ENCODE data around the gene EHMT1.
A peak's percentile ranks its signal among the peaks of the same experiment; 100 is the strongest.

The EHMT1 gene

DNA sequence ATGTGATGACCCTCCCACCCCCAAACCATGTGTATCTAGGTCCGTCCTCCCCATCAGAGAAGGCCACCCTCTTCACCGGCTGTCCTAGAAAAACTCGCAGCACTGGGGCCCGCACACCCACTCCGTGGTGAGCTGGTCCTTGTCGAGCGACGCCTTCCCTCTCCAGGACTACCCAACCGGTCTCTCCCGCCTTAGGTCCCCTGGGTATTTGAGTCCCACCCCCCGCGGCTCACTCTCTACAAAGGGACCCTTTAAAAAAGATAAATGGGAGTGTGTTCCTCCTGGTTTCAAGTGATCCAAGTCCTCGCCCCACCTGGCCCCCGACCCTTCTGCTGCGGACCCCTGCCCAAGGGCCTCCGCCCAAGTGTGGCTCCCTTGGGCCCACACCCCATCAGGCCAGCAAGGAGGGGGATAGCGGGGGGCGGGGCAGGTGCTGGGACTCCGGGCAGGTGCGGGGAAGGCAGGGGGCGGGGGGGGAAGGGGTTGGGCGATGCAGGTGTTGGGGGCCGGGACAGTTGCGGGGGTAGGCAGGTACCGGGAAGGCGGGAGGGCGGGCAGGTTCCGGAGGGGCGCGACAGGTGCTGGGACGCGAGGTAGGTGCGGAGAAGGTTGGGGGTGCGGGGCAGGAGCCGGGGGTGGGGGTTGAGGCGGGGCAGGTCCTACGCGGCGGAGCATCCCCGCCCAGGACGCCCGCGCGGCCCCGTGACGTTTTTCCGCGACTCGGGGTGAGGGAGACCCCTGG is 14.3 kb upstream of the EHMT1 start:
- TF ChIP-seq SUZ12 (IDR thresholded peaks at IDR 0.05; ENCODE audit: extremely low read depth, insufficient read depth, insufficient read length) (no peak), ZNF274 (IDR thresholded peaks at IDR 0.05; ENCODE audit: low read depth, low read length) (no peak), YY1 (IDR thresholded peaks at IDR 0.05; ENCODE audit: insufficient read depth, insufficient read length) (no peak)
- H3K9ac ChIP-seq (ENCODE audit: insufficient read length, low read depth), result no peak overlapping the region
- no peak for DNase-seq (ENCODE audit: low read depth, low spot score)
- H3K4me1 ChIP-seq (ENCODE audit: insufficient read depth, insufficient read length), result peaks cover 27% of the 10 kb centered on the region
- H3K27me3 ChIP-seq (ENCODE audit: insufficient read depth, insufficient read length), result peaks cover 23% of the 10 kb centered on the region
- peaks cover 6% of the 10 kb centered on the region for H3K36me3 ChIP-seq (ENCODE audit: insufficient read depth, insufficient read length, low read length)
- H3K4me3 ChIP-seq (ENCODE audit: insufficient read length, low read depth), result no peak overlapping the region
- no peaks in the 10 kb centered on the region for H3K9me3 ChIP-seq (ENCODE audit: insufficient read depth, low read length)

DNA sequence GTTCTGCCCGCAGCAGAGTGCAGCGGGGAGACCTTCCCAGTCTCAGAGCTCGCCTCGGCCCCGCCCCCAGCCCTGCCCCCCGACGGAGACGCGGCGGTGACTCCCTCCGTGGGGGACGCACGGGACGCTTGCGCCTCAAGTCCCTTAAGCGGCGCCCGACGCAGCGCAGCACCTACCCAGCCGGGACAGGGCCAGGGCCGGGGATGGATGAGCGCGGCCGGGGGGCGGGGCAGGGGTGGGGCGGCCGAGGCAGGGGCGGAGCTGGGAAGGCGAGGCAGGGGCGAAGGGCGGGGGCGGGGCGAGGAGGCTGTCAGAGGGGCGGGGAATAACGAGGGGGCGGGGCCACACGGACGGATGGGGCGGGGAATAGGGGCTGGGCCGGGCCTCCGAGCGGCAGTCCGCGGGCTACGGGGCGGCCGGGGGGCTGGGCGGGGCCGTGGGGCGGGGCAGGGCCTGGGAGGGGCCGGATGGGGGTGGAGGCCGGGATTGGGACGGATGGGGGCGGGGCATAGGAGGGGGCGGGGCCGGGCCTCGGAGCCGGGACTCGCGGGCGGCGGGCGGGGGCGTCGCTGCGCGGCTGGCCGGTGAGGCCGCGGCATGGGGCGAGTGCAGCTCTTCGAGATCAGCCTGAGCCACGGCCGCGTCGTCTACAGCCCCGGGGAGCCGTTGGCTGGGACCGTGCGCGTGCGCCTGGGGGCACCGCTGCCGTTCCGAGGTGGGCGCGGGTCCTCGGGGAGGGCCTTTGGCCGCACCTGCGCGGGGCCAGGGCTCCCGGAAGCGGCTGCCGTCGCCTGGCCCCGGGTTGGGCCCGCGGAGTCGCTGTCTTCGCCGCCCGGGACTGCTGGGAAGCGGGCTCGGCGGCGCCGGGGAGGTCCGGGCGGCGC is 13.4 kb upstream of the EHMT1 start, which contains the start of gene ARRDC1:
Gene ARRDC1, plus strand, starts transcription at position 566 of the 884 bp plus-strand sequence. Its CDS starts 32 bp downstream, at position 598.
- H3K27me3 ChIP-seq (ENCODE audit: insufficient read depth, insufficient read length), result peaks cover 23% of the 10 kb centered on the region
- DNase-seq (ENCODE audit: low read depth, low spot score), result peak; percentile 81
- H3K4me3 ChIP-seq (ENCODE audit: insufficient read length, low read depth), result peak within 1 kb of the TSS; percentile 69
- no peaks in the 10 kb centered on the region for H3K9me3 ChIP-seq (ENCODE audit: insufficient read depth, low read length)
- peak within 1 kb of the TSS; percentile 90 for H3K9ac ChIP-seq (ENCODE audit: insufficient read length, low read depth)
- peaks cover 27% of the 10 kb centered on the region for H3K4me1 ChIP-seq (ENCODE audit: insufficient read depth, insufficient read length)
- TF ChIP-seq YY1 (IDR thresholded peaks at IDR 0.05; ENCODE audit: insufficient read depth, insufficient read length) (no peak), SUZ12 (IDR thresholded peaks at IDR 0.05; ENCODE audit: extremely low read depth, insufficient read depth, insufficient read length) (no peak), ZNF274 (IDR thresholded peaks at IDR 0.05; ENCODE audit: low read depth, low read length) (no peak)
- H3K36me3 ChIP-seq (ENCODE audit: insufficient read depth, insufficient read length, low read length), result peaks cover 6% of the 10 kb centered on the region

DNA sequence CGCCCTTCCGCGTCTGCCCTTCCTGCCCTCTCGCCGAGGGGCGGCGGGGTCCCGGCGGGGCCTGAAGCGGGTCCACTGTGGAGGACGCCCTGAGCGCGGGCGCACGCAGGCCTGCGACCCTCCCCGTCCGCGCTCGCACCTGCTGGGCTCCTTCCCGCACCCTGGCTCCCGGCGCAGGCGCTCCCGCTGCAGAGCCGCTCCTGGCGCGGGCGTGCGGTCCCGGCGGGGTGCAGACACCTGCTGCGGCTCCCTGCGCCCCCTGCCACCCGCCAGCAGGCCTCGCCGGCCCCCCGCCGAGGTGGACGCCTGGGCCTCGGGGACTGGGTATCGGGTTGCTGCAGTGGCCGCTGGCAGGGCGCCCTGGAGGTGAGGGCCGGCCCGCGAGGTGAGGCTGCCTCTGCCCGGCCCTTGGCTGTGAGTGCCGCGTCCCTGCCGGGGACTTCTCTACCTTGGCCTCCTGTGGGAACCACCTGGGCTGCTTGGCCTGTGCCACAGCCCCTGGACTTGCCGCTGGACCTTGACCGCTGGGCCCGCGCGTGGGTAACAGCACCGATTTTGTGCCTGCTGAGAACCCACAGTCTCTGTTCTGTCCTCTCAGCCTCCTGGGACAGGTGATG is 12.7 kb upstream of the EHMT1 start:
- H3K9ac ChIP-seq (ENCODE audit: insufficient read length, low read depth), result peak overlapping the region; percentile 90
- H3K27me3 ChIP-seq (ENCODE audit: insufficient read depth, insufficient read length), result peaks cover 23% of the 10 kb centered on the region
- peak overlapping the region; percentile 69 for H3K4me3 ChIP-seq (ENCODE audit: insufficient read length, low read depth)
- peaks cover 30% of the 10 kb centered on the region for H3K4me1 ChIP-seq (ENCODE audit: insufficient read depth, insufficient read length)
- peaks cover 6% of the 10 kb centered on the region for H3K36me3 ChIP-seq (ENCODE audit: insufficient read depth, insufficient read length, low read length)
- no peaks in the 10 kb centered on the region for H3K9me3 ChIP-seq (ENCODE audit: insufficient read depth, low read length)
- no peak for DNase-seq (ENCODE audit: low read depth, low spot score)
- no peak for TF ChIP-seq YY1 (IDR thresholded peaks at IDR 0.05; ENCODE audit: insufficient read depth, insufficient read length)
- TF ChIP-seq SUZ12 (IDR thresholded peaks at IDR 0.05; ENCODE audit: extremely low read depth, insufficient read depth, insufficient read length), result no peak
- TF ChIP-seq ZNF274 (IDR thresholded peaks at IDR 0.05; ENCODE audit: low read depth, low read length), result no peak

DNA sequence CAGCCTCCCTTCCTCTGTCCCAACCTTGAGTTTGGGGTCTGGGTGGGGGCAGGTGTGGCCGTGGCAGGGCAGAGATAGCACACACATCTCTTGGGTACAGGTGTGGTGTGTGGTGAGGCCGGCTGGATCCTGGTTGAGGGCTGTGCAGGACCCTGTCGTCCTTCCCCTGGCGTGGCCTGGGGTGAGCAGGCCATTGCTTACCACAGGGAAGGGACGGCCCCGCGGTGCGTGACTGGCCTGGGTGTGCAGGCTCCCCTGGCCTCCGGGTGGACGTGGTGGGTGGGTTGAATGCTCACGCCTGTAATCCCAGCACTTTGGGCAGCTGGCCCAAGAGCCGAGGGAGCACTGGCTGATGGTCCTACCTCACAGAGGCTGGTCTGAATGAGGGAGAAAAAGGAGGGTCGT is 12.1 kb upstream of the EHMT1 start:
- no peaks in the 10 kb centered on the region for H3K9me3 ChIP-seq (ENCODE audit: insufficient read depth, low read length)
- peaks cover 35% of the 10 kb centered on the region for H3K4me1 ChIP-seq (ENCODE audit: insufficient read depth, insufficient read length)
- peaks cover 6% of the 10 kb centered on the region for H3K36me3 ChIP-seq (ENCODE audit: insufficient read depth, insufficient read length, low read length)
- no peak for DNase-seq (ENCODE audit: low read depth, low spot score)
- H3K9ac ChIP-seq (ENCODE audit: insufficient read length, low read depth), result peak overlapping the region; percentile 90
- H3K4me3 ChIP-seq (ENCODE audit: insufficient read length, low read depth), result peak overlapping the region; percentile 69
- TF ChIP-seq YY1 (IDR thresholded peaks at IDR 0.05; ENCODE audit: insufficient read depth, insufficient read length) (no peak), SUZ12 (IDR thresholded peaks at IDR 0.05; ENCODE audit: extremely low read depth, insufficient read depth, insufficient read length) (no peak), ZNF274 (IDR thresholded peaks at IDR 0.05; ENCODE audit: low read depth, low read length) (no peak)
- H3K27me3 ChIP-seq (ENCODE audit: insufficient read depth, insufficient read length), result peaks cover 23% of the 10 kb centered on the region

DNA sequence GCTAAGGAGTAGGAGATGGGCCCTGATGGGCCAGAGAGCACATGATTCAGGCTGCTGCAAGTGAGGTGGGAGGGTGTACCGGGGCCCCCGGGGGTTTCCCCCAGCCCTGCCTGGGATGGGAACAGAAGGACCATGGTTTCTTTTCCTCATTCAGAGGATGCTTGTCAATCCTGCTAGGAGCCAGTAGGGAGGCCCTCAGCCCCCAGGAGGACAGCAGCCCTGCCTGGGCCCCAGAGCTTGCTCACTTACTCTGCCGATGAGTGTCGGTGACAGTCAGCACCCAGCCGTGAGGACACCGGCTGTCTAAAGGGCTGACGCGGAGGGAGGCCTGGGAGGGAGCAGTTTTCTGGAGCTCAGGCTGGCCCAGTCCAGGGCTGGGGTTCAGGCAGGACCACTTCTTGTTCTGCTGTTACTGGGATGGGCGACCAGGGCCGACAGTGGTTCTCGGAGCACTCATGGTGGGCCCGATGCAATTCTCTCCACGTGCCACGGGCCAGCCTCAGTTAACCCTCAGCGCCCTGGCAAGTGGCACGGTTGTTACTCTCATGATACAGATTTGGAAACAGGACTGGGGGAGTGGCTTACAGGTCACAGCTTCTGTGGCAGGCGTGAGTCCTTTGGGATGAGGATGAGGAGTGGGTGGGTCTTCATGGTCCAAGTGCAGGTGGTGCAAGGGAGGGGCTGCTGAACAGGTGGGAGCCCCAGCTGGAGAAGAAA is 11.5 kb upstream of the EHMT1 start:
- TF ChIP-seq YY1 (IDR thresholded peaks at IDR 0.05; ENCODE audit: insufficient read depth, insufficient read length), result no peak
- TF ChIP-seq SUZ12 (IDR thresholded peaks at IDR 0.05; ENCODE audit: extremely low read depth, insufficient read depth, insufficient read length), result no peak
- no peak for TF ChIP-seq ZNF274 (IDR thresholded peaks at IDR 0.05; ENCODE audit: low read depth, low read length)
- peak overlapping the region; percentile 15 for H3K9ac ChIP-seq (ENCODE audit: insufficient read length, low read depth)
- DNase-seq (ENCODE audit: low read depth, low spot score), result no peak
- H3K4me1 ChIP-seq (ENCODE audit: insufficient read depth, insufficient read length), result peaks cover 38% of the 10 kb centered on the region
- H3K9me3 ChIP-seq (ENCODE audit: insufficient read depth, low read length), result no peaks in the 10 kb centered on the region
- H3K27me3 ChIP-seq (ENCODE audit: insufficient read depth, insufficient read length), result peaks cover 23% of the 10 kb centered on the region
- peaks cover 6% of the 10 kb centered on the region for H3K36me3 ChIP-seq (ENCODE audit: insufficient read depth, insufficient read length, low read length)
- no peak overlapping the region for H3K4me3 ChIP-seq (ENCODE audit: insufficient read length, low read depth)

DNA sequence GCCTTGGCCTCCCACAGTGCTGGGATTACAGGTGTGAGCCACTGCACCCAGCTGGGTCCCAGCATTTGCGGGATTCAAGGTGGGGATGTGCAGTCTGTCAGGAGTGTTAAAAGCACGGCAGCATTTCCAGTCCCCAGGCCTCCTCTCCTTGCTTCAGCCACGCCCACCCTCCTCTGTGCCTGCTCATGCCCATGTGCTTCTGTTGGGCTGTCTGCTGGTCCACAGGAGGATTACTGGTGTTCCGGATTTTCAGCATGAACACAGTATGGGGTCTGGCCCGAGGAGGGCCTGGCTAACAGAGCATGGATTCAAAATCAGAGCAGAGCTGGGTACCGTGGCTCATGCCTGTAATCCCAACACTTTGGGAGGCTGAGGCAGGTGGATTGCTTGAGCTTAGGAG is 7.9 kb upstream of the EHMT1 start:
- Histone ChIP-seq H3K9me3 (ENCODE audit: insufficient read depth, low read length) (no peaks in the 10 kb centered on the region), H3K4me1 (ENCODE audit: insufficient read depth, insufficient read length) (peaks cover 45% of the 10 kb centered on the region), H3K9ac (ENCODE audit: insufficient read length, low read depth) (peak overlapping the region; percentile 42), H3K36me3 (ENCODE audit: insufficient read depth, insufficient read length, low read length) (peaks cover 36% of the 10 kb centered on the region), H3K4me3 (ENCODE audit: insufficient read length, low read depth) (no peak overlapping the region), H3K27me3 (ENCODE audit: insufficient read depth, insufficient read length) (peaks cover 12% of the 10 kb centered on the region)
- DNase-seq (ENCODE audit: low read depth, low spot score), result no peak
- TF ChIP-seq SUZ12 (IDR thresholded peaks at IDR 0.05; ENCODE audit: extremely low read depth, insufficient read depth, insufficient read length) (no peak), YY1 (IDR thresholded peaks at IDR 0.05; ENCODE audit: insufficient read depth, insufficient read length) (no peak), ZNF274 (IDR thresholded peaks at IDR 0.05; ENCODE audit: low read depth, low read length) (no peak)

All from NT2/D1 (cell line).